GM21825 (cell line): Measurements from ENCODE around the gene FHAD1.
"Not testable (repeated sequence)": the region's sequence is repeated elsewhere in the genome, so short reads cannot be mapped to it uniquely, and the experiment has no call there.

ENCODE experiments used
- ATAC-seq: cut with Tn5 transposase; IDR thresholded peaks from one replicate; pipeline ENCODE4 v1.9.1; 2021; ENCODE audit warnings: mild to moderate bottlenecking, moderate library complexity; ENCODE audit not compliant: unreplicated experiment

Gene FHAD1

GRCh38 chr1:15275921-15276683 lies 29.1 kb downstream of the FHAD1 start:
- ATAC-seq = no peak

GRCh38 chr1:15276691-15277446 lies 29.8 kb downstream of the FHAD1 start:
- ATAC-seq = no peak

GRCh38 chr1:15277447-15277838 lies 30.4 kb downstream of the FHAD1 start:
- no peak for ATAC-seq

- no peak for ATAC-seq
Observed at GRCh38 chr1:15277933-15278332, 30.9 kb downstream of the FHAD1 start.

- ATAC-seq = no peak
Observed at GRCh38 chr1:15279576-15280230, 32.7 kb downstream of the FHAD1 start.

GRCh38 chr1:15280416-15280815 lies 33.4 kb downstream of the FHAD1 start:
- no peak for ATAC-seq

GRCh38 chr1:15282038-15282437 lies 35.0 kb downstream of the FHAD1 start:
- no peak for ATAC-seq

- ATAC-seq = no peak
Observed at GRCh38 chr1:15282810-15283474, 35.9 kb downstream of the FHAD1 start.

GRCh38 chr1:15283526-15283925 lies 36.5 kb downstream of the FHAD1 start:
- no peak for ATAC-seq

GRCh38 chr1:15286452-15286851 lies 39.4 kb downstream of the FHAD1 start:
- no peak for ATAC-seq

GRCh38 chr1:15287035-15287979 lies 40.3 kb downstream of the FHAD1 start:
- no peak for ATAC-seq

- ATAC-seq = no peak
Observed at GRCh38 chr1:15288173-15288926, 41.3 kb downstream of the FHAD1 start.

GRCh38 chr1:15289251-15289651 lies 42.2 kb downstream of the FHAD1 start:
- ATAC-seq = no peak

- no peak for ATAC-seq
Observed at GRCh38 chr1:15290382-15290781, 43.4 kb downstream of the FHAD1 start.

- ATAC-seq = no peak
Observed at GRCh38 chr1:15295696-15296095, 48.7 kb downstream of the FHAD1 start.

GRCh38 chr1:15296585-15297321 lies 49.7 kb downstream of the FHAD1 start:
- no peak for ATAC-seq

- not testable (repeated sequence) for ATAC-seq
Observed at GRCh38 chr1:15297975-15298374, 51.0 kb downstream of the FHAD1 start.

GRCh38 chr1:15299179-15299578 lies 52.2 kb downstream of the FHAD1 start:
- ATAC-seq = no peak

- no peak for ATAC-seq
Observed at GRCh38 chr1:15299806-15300205, 52.8 kb downstream of the FHAD1 start.
